IPS-18c (cell line): ENCODE results near the gene TRPM7.
"Not testable (repeated sequence)": the region's sequence is repeated elsewhere in the genome, so short reads cannot be mapped to it uniquely, and the experiment has no call there.

ENCODE experiments used
- H3K4me3 ChIP-seq: 2 replicates; pipeline ENCODE4 v1.7.0; 2013; ENCODE audit warnings: low read depth, mild to moderate bottlenecking, low read length, moderate library complexity; ENCODE audit not compliant: insufficient read depth
- H3K9me3 ChIP-seq: one replicate; pipeline ENCODE4 v1.6.1; 2013; ENCODE audit warnings: mild to moderate bottlenecking, low read length, moderate library complexity; ENCODE audit not compliant: control insufficient read depth, insufficient read depth

TRPM7 gene, protein sequence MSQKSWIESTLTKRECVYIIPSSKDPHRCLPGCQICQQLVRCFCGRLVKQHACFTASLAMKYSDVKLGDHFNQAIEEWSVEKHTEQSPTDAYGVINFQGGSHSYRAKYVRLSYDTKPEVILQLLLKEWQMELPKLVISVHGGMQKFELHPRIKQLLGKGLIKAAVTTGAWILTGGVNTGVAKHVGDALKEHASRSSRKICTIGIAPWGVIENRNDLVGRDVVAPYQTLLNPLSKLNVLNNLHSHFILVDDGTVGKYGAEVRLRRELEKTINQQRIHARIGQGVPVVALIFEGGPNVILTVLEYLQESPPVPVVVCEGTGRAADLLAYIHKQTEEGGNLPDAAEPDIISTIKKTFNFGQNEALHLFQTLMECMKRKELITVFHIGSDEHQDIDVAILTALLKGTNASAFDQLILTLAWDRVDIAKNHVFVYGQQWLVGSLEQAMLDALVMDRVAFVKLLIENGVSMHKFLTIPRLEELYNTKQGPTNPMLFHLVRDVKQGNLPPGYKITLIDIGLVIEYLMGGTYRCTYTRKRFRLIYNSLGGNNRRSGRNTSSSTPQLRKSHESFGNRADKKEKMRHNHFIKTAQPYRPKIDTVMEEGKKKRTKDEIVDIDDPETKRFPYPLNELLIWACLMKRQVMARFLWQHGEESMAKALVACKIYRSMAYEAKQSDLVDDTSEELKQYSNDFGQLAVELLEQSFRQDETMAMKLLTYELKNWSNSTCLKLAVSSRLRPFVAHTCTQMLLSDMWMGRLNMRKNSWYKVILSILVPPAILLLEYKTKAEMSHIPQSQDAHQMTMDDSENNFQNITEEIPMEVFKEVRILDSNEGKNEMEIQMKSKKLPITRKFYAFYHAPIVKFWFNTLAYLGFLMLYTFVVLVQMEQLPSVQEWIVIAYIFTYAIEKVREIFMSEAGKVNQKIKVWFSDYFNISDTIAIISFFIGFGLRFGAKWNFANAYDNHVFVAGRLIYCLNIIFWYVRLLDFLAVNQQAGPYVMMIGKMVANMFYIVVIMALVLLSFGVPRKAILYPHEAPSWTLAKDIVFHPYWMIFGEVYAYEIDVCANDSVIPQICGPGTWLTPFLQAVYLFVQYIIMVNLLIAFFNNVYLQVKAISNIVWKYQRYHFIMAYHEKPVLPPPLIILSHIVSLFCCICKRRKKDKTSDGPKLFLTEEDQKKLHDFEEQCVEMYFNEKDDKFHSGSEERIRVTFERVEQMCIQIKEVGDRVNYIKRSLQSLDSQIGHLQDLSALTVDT (N-terminal part only)

DNA sequence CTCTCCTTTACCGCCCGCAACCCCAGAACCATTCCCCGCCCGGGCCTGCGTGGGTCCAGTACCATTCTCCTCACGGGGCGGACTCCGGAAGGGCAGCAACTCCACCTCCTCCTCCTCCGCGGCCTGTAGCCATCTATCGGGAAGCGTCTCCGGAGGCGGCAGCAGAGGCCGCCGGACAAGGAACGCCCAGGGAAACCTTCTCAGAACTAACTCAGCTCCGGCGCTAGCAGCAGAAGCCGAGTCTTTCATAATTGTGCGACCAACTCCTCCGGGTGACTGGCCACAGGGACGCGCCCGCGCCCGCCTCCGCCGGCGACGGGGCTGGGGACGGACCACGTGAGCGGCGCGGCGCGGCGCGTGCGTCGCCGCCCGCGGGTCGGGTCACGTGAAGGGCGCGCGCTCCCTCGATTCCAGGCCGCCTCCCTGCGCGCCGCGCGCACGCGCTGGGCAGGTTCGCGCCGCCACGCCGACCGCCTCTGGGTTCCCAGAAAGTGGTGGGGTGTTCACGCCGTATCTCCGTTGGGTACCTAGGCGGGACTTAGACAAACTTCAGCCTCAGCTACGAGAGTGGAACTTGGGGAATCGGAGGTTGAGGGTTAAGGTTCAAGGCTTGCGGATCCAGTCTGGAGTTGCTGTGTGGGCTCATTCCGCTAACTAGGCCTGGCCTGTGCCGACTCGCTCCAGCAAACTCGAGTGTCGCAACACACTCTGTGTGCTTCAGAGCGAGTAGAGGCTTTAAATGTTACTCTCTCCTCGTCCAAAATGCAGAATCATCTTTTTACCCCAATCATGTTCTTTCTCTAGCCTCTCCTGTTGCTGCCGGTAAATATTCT lies at the start of gene TRPM7:
TRPM7 (minus strand) TSS at position 329 of the 833 bp plus-strand sequence; CDS start at position 65, 264 bp downstream.
- no peaks in the 10 kb centered on the region for H3K9me3 ChIP-seq
- peak within 1 kb of the TSS; percentile 93 for H3K4me3 ChIP-seq

DNA sequence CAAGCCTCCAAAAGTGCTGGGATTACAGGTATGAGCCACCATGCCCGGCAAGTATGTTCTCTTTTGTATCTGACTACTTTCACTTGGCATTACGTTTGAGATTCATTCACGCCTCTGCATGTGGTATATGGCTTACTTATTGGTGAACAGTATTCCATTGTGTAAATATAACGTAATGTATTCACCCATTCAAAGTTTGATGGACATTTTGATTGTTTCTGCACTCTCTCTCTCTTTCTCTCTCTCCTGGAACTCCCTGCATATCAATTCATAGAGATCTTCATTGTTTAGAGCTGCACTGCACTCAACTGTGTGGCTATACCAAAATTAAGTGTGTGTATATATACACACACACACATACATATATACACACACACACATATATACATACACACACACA lies 48.6 kb upstream of the TRPM7 start:
- Histone ChIP-seq H3K4me3 (no peak overlapping the region), H3K9me3 (no peaks in the 10 kb centered on the region)

DNA sequence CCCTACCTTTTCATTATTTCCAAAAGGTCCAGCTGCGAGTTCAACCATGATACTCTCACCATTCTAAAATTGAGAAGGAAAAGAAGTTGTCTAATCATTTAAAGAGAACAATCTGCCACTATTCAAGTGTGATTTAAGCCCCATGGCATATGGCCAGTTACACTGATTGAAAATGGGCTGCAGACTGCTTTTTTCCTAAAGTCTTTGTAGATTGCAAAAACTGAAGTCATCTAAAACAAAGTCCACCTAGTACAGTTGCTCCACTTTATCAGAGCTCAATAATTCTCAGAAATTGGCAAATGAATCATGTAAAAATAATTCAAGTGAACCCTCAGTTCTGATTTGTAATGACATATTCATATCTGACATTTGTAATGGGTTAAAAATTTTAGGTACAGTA lies 39.7 kb upstream of the TRPM7 start:
- Histone ChIP-seq H3K4me3 (no peak overlapping the region), H3K9me3 (no peaks in the 10 kb centered on the region)

DNA sequence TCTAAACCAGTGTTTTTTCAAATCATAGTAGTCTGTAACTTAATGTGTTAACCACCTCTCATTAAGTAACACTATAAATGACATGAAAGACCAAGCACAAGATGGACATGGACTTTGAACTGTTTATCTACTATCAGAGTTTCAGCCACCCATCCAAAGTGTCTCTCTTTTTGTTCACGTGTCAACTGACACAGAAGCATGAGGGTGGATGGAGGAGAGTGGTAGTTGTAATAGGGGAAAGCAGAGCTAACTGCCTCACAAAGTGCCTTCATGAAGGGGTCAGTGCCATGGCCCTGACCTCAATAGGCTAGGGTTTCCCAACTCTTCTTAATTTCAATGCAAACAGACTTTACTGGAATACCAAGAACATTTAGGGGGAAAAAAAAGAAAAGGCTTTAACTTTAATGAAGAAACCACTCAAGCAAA lies 32.1 kb upstream of the TRPM7 start:
- Histone ChIP-seq H3K9me3 (no peaks in the 10 kb centered on the region), H3K4me3 (no peak overlapping the region)

GRCh38 chr15:50712018-50712417 lies 25.4 kb upstream of the TRPM7 start:
- Histone ChIP-seq H3K9me3 (no peaks in the 10 kb centered on the region), H3K4me3 (no peak overlapping the region)

- no peak overlapping the region for H3K4me3 ChIP-seq
- no peaks in the 10 kb centered on the region for H3K9me3 ChIP-seq
Observed at GRCh38 chr15:50710585-50710984, 24.0 kb upstream of the TRPM7 start.

- no peak overlapping the region for H3K4me3 ChIP-seq
Observed at GRCh38 chr15:50707878-50708427, 21.4 kb upstream of the TRPM7 start.

GRCh38 chr15:50702762-50703334 lies 16.3 kb upstream of the TRPM7 start:
- Histone ChIP-seq H3K9me3 (no peaks in the 10 kb centered on the region), H3K4me3 (no peak overlapping the region)

More at GRCh38 chr15:50707878-50708427, 21.4 kb upstream of the TRPM7 start:
- no peaks in the 10 kb centered on the region for H3K9me3 ChIP-seq

DNA sequence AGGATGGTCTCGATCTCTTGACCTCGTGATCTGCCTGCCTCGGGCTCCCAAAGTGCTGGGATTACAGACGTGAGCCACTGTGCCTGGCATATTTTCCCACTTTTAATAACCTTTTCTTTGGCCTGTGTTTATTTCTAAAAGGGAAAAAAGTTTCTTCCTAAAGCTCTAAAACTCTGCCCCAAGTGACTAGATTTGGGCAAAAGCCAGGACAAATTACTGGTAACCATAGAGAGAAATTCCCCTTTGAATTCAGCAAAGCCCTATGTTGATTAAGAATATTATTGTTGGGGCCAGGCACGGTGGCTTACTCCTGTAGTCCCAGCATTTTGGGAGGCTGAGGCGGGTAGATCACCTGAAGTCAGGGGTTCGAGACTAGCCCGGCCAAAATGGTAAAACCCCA lies 11.5 kb upstream of the TRPM7 start:
- H3K4me3 ChIP-seq, result no peak overlapping the region
- H3K9me3 ChIP-seq, result no peaks in the 10 kb centered on the region

- no peak overlapping the region for H3K4me3 ChIP-seq
Observed at GRCh38 chr15:50697109-50697797, 10.7 kb upstream of the TRPM7 start.

DNA sequence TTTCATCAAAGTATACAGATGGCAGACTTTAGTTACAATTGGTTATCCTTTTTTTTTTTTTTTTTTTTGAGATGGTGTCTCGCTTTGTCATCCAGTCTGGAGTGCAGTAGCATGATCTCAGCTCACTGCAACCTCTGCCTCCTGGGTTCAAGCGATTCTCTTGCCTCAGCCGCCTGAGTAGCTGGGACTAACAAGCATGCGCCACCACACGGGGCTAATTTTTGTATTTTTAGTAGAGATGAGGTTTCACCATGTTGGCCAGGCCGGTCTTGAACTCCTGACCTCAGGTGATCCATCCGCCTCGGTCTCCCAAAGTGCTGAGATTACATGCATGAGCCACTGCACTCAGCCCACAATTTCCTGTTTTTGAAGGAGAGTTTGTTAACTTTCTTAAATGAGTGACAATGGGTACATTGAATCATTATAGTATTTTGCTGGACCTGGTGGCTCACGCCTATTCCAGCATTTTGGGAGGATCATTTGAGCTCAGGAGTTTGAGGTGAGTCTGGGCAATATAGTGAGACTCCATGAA lies 8.1 kb upstream of the TRPM7 start:
- not testable (repeated sequence) for H3K9me3 ChIP-seq, H3K4me3 ChIP-seq

More at GRCh38 chr15:50697109-50697797, 10.7 kb upstream of the TRPM7 start:
- H3K9me3 ChIP-seq, result no peaks in the 10 kb centered on the region

DNA sequence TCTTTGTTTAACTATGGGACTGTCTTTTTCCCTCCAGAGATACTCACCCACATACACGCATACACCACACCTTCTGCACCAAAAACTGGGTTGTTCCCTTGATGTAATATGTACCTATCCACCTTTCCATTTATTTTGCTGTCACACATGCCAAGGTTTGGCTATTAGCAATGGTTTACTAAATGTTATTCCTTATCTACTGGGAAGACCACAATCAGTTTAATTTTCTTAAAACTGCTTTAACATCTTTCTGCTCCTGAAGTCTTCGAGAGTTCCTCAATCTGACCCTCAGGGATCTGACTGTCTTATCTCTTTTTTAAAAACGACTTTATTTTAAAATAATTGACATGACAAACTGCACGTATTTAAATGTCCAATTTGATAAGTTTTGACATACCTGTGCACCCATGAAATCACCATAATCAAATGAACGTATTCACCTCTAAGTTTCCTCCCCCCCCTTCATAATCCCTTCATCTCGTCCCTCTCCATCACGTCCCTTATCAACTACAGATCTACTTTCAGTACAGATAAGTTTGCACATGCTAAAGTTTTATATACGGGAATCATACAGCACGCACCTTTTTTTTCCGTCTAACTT lies 805 bp upstream of the TRPM7 start:
- H3K9me3 ChIP-seq, result no peaks in the 10 kb centered on the region
- H3K4me3 ChIP-seq, result peak overlapping the region; percentile 93

DNA sequence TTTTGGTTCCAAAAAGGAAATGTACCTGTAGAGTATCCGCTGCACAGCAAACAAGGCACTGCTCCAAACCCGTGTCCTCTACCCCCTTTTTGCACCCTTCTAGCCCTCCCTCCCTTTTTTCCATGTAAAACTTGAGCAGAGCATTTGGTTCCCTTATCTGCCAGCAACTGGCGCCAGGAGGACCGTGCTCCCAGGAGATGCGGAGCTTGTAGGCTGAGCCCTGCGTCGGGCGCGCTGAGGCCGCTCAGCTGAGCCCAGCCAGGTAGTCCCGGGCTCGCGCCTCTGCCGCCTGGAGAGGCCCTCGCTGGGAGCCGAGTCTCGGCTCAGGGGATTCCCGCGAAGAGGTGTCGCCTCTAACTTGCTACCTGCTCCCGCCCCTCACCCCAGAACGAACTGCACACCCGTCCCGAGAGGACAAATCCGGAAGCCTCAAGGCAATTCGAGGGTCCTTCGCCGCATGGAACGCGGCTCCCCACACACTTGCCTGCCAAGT lies 575 bp downstream of the TRPM7 start:
- Histone ChIP-seq H3K9me3 (no peaks in the 10 kb centered on the region), H3K4me3 (peak overlapping the region; percentile 93)

DNA sequence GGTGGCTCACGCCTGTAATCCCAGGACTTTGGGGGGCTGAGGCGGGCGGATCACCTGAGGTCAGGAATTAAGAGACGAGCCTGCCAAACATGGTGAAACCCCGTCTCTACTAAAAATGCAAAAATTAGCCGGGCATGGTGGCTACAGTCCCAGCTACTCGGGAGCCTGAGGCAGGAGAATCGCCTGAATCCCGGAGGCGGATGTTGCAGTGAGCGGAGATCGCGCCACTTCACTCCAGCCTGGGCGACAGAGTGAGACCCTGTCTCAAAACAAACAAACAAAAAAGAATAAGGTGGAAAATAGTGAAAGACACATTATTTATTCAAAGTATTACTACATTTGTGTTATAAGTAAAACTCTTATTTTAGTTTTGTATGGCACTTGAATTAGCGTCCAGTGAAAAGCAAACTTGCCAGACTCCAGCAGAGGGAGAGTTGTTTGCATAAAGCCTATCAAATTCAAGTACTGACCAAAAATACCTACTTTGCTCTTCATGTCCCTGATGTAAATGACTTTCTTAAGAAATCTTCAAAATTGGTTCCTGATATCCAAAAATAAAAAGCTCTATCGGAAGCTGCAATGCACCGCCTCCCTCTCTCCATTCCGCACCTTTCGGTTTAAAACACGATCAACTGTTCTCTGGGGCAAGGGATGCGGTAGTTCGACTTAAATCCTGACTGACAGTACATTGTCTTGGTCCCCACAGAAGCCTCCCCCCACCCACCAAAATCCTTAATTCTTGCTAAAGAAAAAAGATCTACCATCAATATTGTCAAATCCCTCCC lies 1.2 kb downstream of the TRPM7 start:
- H3K4me3 ChIP-seq, result peak overlapping the region; percentile 93
- no peaks in the 10 kb centered on the region for H3K9me3 ChIP-seq
